Activated T-helper 2 cell treated with anti-CD3 and anti-CD28 coated beads, Interferon-gamma antibody, Interleukin-2, Interleukin-4, amounts not matched to agents 10 μg/mL and 5 μg/mL and 100 μg/mL, durations not matched to agents 14 hours and 24 hours and 36 hours (primary cell): ENCODE results near the gene SLC25A10. TPM values are rescaled to one million over a fixed set of nuclear protein-coding genes. Genes with fewer than 3 reads are reported as not detected.
A peak's percentile ranks its signal among the peaks of the same experiment; 100 is the strongest.

Source experiments
- DNase-seq: peaks from one replicate; pipeline ENCODE4 v3.0.0; 2021; ENCODE audit warnings: low spot score
- H3K27ac Mint-ChIP-seq: one replicate; pipeline ENCODE4 v1.8.0; 2021; ENCODE audit warnings: mixed read lengths
- H3K27me3 Mint-ChIP-seq: one replicate; pipeline ENCODE4 v1.8.0; 2021; ENCODE audit warnings: low read depth, mixed read lengths
- H3K36me3 Mint-ChIP-seq: one replicate; pipeline ENCODE4 v1.8.0; 2021; ENCODE audit warnings: low read depth, mixed read lengths
- H3K4me1 Mint-ChIP-seq: one replicate; pipeline ENCODE4 v1.8.0; 2021; ENCODE audit warnings: low read depth, mixed read lengths
- H3K4me3 Mint-ChIP-seq: one replicate; pipeline ENCODE4 v1.8.0; 2021; ENCODE audit warnings: low read depth, mild to moderate bottlenecking, moderate library complexity, mixed read lengths
- H3K9me3 Mint-ChIP-seq: one replicate; pipeline ENCODE4 v1.8.0; 2021; ENCODE audit warnings: mixed read lengths
- intact Hi-C: fragments of 100-400 bp; cut with micrococcal nuclease; formaldehyde crosslinking; loops from one replicate; pipeline ENCODE4 v1.15.1; 2023
- total RNA-seq: library from RNA; stranded (reverse); gene quantifications from 2 replicates; pipeline ENCODE4 v1.2.3, GENCODE V29; 2022

SLC25A10 gene
- total RNA-seq, 1 donor from 2014 or later: 36.4 TPM

- H3K4me3 Mint-ChIP-seq: no peak overlapping the region
- no peak for DNase-seq
- H3K4me1 Mint-ChIP-seq: peaks cover 23% of the 10 kb centered on the region
- intact Hi-C loops: no loop called here
- peaks cover 25% of the 10 kb centered on the region for H3K36me3 Mint-ChIP-seq
- H3K9me3 Mint-ChIP-seq: no peaks in the 10 kb centered on the region
- no peaks in the 10 kb centered on the region for H3K27me3 Mint-ChIP-seq
- H3K27ac Mint-ChIP-seq: no peak overlapping the region
Measured at GRCh38 chr17:81680150-81680549, 31.9 kb upstream of the SLC25A10 start.

- H3K27ac Mint-ChIP-seq: peak overlapping the region; percentile 4
- H3K4me1 Mint-ChIP-seq: peaks cover 26% of the 10 kb centered on the region
- H3K27me3 Mint-ChIP-seq: no peaks in the 10 kb centered on the region
- peaks cover 30% of the 10 kb centered on the region for H3K36me3 Mint-ChIP-seq
- H3K4me3 Mint-ChIP-seq: peak overlapping the region; percentile 8
- intact Hi-C loops: no loop called here
- no peak for DNase-seq
- no peaks in the 10 kb centered on the region for H3K9me3 Mint-ChIP-seq
Measured at GRCh38 chr17:81681672-81682071, 30.4 kb upstream of the SLC25A10 start.

- no peak for DNase-seq
- no peaks in the 10 kb centered on the region for H3K9me3 Mint-ChIP-seq
- H3K4me1 Mint-ChIP-seq: peaks cover 26% of the 10 kb centered on the region
- intact Hi-C loops: no loop called here
- peak overlapping the region; percentile 94 for H3K4me3 Mint-ChIP-seq
- H3K27me3 Mint-ChIP-seq: no peaks in the 10 kb centered on the region
- H3K36me3 Mint-ChIP-seq: peaks cover 40% of the 10 kb centered on the region
- peak overlapping the region; percentile 46 for H3K27ac Mint-ChIP-seq
Measured at GRCh38 chr17:81682565-81683207, 29.4 kb upstream of the SLC25A10 start.

DNA sequence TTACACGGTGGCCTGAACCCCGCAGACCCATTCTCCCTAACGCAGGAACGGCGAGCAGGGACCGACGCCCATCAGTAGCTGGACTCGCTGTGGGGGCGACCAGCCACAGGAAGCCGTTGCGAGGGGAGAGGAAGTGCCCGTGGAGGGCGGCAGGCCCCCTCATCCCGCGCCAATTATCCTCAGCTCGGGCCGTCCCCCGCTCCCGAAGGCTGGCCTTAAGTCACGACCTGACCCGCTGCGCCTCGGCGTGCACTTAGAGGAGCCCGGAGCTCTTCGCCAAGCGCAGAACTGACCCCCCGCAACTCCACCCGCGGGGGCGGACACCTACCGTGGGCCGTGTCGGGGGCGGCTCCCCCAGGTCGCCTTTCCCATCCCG is 28.9 kb upstream of the SLC25A10 start:
- no peak for DNase-seq

DNA sequence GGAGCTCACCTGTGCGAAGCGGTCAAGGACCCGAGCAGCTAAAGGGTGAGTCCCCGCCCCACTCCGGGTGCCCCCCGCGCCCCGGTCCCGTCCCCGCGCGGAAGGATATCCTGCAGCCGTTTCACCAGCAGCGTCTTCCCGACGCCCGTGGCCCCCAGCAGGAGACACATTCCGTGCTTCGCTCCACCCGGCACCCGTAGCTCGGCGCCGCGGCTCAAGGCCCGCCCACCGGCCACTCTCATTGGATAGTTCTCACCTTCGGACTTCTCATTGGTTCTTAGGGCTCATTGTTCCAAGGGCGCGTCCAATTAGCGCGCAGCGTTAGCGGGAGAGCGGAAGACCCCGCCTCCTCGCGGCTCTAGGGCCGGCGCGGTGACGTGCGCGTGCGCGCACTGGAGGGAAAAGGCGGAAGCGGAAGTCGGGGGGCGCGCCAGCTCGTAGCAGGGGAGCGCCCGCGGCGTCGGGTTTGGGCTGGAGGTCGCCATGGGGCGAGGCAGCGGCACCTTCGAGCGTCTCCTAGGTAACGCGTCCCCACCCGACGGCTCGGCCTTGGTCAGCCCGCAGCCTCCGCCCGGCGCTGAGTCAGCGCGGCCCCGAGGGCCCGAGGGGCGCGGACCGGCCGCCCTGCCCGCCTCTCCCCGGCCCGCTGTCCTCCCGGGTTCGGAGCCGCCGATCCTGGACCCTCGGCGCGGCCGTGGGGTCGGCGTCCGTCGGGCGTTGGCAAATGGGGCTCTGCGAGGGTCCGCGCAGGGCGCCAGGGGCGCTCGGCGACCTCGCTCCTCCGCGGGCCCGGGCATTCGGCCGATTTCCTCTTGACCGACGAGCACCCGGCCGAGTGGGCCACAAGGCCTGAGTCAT is 28.3 kb upstream of the SLC25A10 start, which contains the start of the genes ARL16 and HGS:
ARL16 (minus strand) TSS at position 214 of the 858 bp plus-strand sequence; CDS start at position 170, 44 bp downstream.
HGS (plus strand) TSS at position 428 of the 858 bp plus-strand sequence; CDS start at position 484, 56 bp downstream.
- peak within 1 kb of the TSS; percentile 93 for H3K27ac Mint-ChIP-seq

More for the DNA sequence above, 28.9 kb upstream of the SLC25A10 start:
- Mint-ChIP-seq H3K4me1 (peaks cover 26% of the 10 kb centered on the region), H3K27ac (peak overlapping the region; percentile 46), H3K9me3 (no peaks in the 10 kb centered on the region), H3K27me3 (no peaks in the 10 kb centered on the region), H3K36me3 (peaks cover 43% of the 10 kb centered on the region), H3K4me3 (peak overlapping the region; percentile 94)
- intact Hi-C loops: no loop called here

GRCh38 chr17:81684442-81684911 is 27.6 kb upstream of the SLC25A10 start:
- DNase-seq: no peak
- Mint-ChIP-seq H3K4me3 (peak overlapping the region; percentile 91), H3K36me3 (peaks cover 50% of the 10 kb centered on the region), H3K9me3 (no peaks in the 10 kb centered on the region), H3K27ac (peak overlapping the region; percentile 86), H3K4me1 (peaks cover 26% of the 10 kb centered on the region), H3K27me3 (no peaks in the 10 kb centered on the region)
- intact Hi-C loops: no loop called here

More for the DNA sequence above, 28.3 kb upstream of the SLC25A10 start, which contains the start of the genes ARL16 and HGS:
- Mint-ChIP-seq H3K4me3 (peak within 1 kb of the TSS; percentile 94), H3K4me1 (peaks cover 26% of the 10 kb centered on the region), H3K9me3 (no peaks in the 10 kb centered on the region), H3K27me3 (no peaks in the 10 kb centered on the region), H3K36me3 (peaks cover 46% of the 10 kb centered on the region)
- intact Hi-C loops: no loop called here
- peak; percentile 98 for DNase-seq

DNA sequence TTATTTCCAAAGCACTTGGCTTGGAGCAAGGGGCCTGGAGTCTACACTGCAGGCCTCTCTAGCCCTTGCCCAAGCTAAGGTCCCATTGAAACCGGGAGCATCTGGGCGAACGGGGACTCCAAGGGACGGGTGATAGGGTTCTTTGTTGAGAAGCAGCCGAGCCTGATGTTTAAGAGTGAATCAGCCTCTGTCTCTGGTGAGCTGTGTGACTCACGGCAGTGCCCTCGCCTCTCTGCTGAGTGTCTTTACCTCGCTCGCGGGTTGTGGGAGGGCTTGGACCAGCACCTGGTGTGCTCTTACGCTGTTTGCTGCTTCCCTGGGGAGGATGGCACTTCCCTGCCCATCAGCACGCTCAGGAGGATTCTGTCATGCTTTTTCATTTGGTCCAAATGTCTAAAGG is 27.0 kb upstream of the SLC25A10 start:
- peak overlapping the region; percentile 91 for H3K4me3 Mint-ChIP-seq
- no peak overlapping the region for H3K27ac Mint-ChIP-seq
- DNase-seq: no peak
- H3K36me3 Mint-ChIP-seq: peaks cover 57% of the 10 kb centered on the region
- H3K27me3 Mint-ChIP-seq: no peaks in the 10 kb centered on the region
- intact Hi-C loops: no loop called here
- no peaks in the 10 kb centered on the region for H3K9me3 Mint-ChIP-seq
- H3K4me1 Mint-ChIP-seq: peaks cover 26% of the 10 kb centered on the region

DNA sequence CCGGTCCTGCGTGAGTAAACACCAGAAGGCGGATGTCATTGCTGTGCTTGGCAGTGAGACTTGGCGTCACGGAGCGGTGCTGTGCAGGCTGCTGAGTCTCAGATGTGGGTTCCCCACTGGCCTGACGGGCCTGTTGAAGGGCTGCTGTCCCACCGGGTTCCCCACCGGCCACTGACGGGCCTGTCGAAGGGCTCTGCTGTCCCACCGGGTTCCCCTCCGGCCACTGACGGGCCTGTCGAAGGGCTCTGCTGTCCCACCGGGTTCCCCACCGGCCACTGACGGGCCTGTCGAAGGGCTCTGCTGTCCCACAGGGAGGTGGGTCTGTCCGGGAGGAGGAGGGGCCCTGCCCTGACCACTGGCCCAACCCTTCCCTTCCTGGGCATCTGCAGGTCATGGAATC is 25.5 kb upstream of the SLC25A10 start:
- H3K27me3 Mint-ChIP-seq: no peaks in the 10 kb centered on the region
- no peak for DNase-seq
- no peak overlapping the region for H3K4me3 Mint-ChIP-seq
- no peak overlapping the region for H3K27ac Mint-ChIP-seq
- H3K4me1 Mint-ChIP-seq: peaks cover 26% of the 10 kb centered on the region
- peaks cover 65% of the 10 kb centered on the region for H3K36me3 Mint-ChIP-seq
- intact Hi-C loops: no loop called here
- no peaks in the 10 kb centered on the region for H3K9me3 Mint-ChIP-seq

DNA sequence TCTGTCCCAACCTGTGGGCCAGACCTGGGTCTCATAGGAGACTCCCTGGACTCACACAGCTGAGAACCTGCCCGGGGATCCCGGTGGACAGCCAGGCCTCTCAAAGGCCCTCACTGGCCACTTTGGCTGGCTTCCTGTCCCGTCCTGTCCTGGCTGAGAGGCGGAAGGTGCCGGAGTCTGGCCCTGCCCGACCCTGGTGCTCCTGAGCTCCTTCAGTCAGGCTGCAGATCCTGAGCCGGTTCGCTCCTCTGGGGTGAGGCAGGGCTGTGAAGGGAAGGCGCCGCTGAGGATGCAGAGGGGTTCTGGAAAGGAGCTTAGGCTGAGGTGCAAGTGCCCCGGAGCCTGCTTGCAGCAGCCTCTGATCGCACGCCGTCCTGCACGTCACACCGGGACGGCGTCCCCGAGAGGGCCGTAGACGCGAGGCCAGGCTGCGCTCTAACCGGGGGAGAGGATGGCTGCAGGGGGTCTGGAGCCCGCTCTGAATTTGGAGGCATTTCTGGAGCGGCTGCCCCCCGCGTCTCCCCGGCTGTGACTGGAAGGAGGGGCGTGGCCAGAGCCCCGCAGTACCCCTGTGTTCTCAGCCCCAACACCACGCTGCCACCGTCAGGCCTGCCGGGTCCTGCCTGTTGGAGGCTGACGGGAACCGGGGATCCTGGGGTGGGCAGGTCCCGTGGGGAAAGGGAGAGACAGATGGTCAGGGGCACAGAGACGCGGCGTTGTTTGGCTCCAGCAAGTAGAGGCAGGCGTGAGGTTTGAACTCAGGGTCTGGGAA is 24.1 kb upstream of the SLC25A10 start:
- DNase-seq: no peak
- no peak overlapping the region for H3K27ac Mint-ChIP-seq
- H3K27me3 Mint-ChIP-seq: no peaks in the 10 kb centered on the region
- intact Hi-C loops: no loop called here
- H3K36me3 Mint-ChIP-seq: peaks cover 70% of the 10 kb centered on the region
- H3K4me3 Mint-ChIP-seq: no peak overlapping the region
- H3K9me3 Mint-ChIP-seq: no peaks in the 10 kb centered on the region
- H3K4me1 Mint-ChIP-seq: peaks cover 17% of the 10 kb centered on the region

DNA sequence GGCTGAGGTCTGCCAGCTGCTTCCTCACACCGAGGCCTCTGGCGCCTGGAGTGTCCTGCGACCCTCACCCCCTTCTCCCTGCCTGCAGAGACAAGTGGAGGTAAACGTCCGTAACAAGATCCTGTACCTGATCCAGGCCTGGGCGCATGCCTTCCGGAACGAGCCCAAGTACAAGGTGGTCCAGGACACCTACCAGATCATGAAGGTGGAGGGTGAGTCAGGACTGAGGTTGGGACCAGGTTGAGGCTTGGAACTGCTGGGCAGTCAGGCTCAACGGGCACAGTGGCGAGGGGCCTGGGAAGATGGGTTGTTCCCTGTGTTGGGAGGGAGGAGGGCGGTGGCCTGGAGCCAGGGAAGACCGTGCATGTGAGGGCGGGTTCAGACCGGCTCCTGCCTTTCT is 23.5 kb upstream of the SLC25A10 start:
- DNase-seq: no peak
- intact Hi-C loops: no loop called here
- Mint-ChIP-seq H3K27ac (no peak overlapping the region), H3K27me3 (no peaks in the 10 kb centered on the region), H3K9me3 (no peaks in the 10 kb centered on the region), H3K36me3 (peaks cover 69% of the 10 kb centered on the region), H3K4me1 (peaks cover 16% of the 10 kb centered on the region), H3K4me3 (no peak overlapping the region)

DNA sequence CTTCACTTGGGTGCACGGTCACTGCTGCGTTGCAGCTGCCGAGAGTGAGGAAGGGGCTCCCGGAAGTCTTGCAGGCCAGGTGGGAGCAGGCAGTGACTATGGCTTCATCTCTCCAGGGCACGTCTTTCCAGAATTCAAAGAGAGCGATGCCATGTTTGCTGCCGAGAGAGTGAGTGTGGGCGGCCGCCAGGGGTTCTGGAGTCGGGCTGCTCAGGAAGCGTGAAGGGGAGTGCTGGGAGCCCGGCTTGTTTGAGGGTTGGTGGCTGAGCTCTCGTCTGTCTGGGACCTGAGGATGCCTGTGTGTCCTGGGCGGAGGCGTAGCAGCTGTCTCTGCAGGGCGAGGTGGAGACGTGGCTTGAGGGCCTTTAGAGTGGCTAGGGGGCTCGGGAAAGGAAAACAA is 22.0 kb upstream of the SLC25A10 start:
- intact Hi-C loops: no loop called here
- H3K27ac Mint-ChIP-seq: no peak overlapping the region
- H3K27me3 Mint-ChIP-seq: no peaks in the 10 kb centered on the region
- H3K4me3 Mint-ChIP-seq: no peak overlapping the region
- no peaks in the 10 kb centered on the region for H3K9me3 Mint-ChIP-seq
- H3K36me3 Mint-ChIP-seq: peaks cover 67% of the 10 kb centered on the region
- DNase-seq: no peak
- peaks cover 8% of the 10 kb centered on the region for H3K4me1 Mint-ChIP-seq

DNA sequence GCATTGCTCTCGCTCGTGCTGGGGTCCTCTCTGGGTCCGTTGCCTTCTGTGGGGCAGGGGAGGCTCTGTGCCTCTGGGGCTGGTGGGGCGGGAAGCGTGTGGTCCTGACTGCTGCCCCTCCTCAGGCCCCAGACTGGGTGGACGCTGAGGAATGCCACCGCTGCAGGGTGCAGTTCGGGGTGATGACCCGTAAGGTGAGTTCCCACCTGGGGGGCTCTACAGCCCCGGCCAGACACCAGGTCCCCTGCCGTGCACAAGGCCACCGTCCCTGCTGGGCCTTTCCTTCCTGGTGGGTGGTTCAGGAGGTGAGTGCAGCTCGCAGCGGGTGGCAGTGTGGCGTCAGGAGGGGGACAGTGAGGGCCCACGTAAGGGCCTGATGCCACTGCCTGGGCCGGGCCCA is 21.5 kb upstream of the SLC25A10 start:
- Mint-ChIP-seq H3K27ac (no peak overlapping the region), H3K4me1 (peaks cover 4% of the 10 kb centered on the region), H3K36me3 (peaks cover 62% of the 10 kb centered on the region)

More for the DNA sequence above, 21.5 kb upstream of the SLC25A10 start:
- intact Hi-C loops: no loop called here
- no peak overlapping the region for H3K4me3 Mint-ChIP-seq
- H3K27me3 Mint-ChIP-seq: no peaks in the 10 kb centered on the region
- no peak for DNase-seq
- H3K9me3 Mint-ChIP-seq: no peaks in the 10 kb centered on the region
